ENCODE data around the gene MBNL2.

MBNL2 gene

DNA sequence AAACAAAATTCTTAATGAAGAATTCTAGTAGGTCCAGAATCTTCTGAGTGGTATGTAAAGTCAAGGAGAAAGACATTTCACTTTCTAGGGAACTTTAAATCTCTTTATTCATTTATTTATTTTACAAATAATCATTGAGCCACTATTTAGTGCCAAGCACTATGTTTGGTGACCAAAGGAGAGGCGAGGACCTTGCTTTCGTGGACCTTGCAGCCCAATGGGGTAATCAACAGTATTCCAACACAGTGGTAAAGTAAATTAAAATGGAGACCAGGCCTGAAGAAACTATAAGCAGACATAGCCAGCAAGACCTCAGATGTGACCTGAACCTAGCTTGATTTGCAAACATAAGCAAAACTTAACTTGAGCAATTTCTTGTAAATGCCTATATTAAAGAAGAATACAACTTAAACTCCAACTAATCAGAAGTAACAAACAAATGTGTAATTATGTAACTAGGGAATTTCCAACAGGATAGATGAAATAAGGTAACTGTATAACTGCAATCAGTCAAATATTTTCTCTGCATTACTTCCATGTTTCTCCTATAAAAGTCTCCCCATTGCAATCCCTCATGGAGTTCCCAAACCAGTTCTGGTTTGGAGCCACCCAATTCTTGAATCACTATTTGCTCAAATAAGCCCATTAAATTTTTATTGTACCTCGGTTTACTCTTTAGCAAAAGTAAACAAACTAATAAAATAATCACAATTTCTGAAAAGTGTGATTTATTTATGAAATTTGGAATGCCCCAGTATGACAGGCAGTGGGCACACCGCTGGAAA is 67.6 kb downstream of the MBNL2 start:
- no peak for DNase-seq

DNA sequence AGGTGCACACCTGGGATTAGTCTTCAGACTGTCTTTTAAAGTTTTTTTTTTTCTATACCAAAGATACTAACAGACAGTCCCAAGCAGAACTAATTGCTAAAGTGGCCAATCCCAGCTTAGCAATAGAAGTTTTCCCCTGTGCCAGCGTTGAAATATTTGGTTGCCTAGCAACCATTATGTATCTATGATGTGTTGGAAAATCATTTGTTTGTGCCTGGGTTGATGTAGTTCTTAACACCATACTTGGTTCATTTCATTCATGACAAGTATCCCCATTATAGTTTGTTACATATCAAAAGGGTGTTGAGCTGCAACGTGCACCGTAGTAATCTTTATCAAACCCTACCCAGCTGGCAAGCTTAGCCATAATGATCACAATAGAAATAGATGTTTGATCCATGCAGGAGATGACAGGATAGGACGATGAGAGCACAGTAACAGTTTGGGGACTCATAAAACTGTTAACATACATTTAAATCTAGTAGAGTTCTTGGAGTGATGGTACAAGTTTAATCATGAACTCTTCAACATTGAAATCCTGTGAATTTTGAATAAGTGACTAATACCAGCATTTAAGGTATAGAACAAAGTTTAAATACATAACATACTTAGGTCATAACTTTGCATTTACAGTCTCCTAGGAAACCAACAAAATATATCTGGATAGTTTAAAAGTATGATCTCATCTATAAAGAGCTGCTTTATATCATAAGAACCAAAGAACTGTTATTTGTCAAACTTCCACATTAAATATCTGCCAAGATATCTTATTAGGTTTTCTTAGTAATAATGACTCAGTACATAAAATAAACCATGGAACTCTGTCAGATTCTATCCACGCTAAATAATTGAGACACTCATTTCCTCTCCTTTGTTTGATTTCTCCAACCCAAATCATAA is 73.4 kb downstream of the MBNL2 start:
- no peak for DNase-seq

DNA sequence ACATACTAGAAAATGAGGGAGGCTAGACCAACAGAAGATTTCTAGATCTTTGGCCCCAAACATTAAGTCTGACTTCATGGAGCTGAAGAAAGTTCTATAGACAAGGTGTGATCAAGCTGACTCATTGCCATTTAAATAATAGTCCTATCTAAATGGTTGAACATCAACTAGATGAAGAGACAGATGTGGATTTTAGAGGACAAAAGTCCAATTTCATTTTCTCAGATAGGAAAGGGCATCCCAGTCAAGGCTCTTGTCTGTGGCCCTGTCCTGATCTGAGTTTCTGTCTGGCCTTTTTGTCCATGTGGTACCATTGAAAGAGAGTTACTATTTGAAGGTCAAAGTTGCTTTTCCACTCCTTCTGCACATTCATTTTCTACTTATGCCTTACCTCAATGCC is 74.6 kb downstream of the MBNL2 start:
- no peak for DNase-seq

DNA sequence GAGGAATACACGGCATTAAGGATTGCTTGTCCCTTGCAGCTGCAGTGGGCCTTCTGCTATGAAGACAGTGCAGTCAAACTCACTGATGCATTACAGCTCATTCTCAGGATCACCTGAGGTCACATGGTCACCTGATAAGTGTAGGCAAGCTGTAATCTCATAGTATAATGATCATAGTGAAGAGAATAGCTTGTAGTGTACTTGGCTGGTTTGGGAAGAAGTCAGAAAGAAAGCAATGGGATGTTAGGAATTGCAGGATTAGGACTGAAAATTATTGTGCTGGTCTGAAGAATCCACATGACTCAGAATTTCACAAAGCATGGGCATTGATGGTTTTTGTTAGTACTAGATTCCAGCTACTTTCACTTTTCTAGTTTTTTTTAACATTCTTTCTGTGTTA is 76.7 kb downstream of the MBNL2 start:
- DNase-seq, result no peak

DNA sequence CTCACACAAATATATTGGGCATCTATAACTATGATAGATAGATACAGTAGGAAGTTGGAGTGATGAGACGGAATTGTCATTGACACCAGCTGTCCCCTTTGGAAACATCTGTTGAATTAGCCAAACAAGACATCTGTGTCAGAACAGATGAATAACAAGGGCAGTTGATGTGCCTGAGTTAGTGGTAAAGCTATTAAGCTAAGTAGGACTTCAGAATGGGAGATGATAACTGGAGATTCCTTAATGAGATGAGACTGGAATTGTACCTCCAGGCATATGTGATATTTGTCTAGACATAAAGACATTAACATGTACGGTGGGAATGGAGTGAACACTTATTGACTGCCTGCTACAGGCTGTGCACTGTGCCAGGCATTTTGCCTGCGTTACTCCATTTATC is 78.7 kb downstream of the MBNL2 start:
- DNase-seq, result no peak

DNA sequence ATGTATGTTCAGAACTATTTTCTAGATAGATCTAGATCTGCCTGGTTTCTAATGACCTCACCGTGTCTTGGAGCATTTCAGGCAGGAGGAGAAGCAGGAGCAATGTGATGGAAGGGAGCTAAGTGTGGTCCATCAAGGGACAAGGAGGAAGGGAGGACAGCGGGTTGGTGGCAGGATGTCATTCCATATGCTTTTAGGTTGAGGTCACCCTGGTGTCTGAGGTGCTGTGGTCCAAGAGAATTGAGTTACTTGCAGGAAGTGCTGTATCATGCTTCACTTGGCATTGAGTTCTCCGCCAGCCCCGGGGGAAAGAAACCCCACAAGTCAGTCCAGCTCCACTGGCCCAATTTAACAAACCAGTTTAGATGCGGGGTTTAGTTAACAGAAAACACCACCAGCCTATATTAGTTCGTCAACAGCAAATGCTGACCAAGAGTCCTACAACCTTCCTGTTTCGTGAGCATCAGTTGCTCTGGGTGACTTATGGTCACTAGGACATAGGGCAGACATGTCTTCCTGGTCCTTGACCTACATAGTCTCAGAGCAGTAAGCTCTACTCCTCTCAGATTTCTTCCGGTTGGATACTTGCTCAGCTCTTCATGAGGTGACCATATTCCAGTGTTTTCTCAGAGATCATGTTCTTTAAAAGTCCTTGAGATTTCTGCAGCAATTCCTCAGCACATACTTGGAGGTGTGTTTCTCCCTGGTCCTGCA is 79.4 kb downstream of the MBNL2 start:
- DNase-seq, result no peak

DNA sequence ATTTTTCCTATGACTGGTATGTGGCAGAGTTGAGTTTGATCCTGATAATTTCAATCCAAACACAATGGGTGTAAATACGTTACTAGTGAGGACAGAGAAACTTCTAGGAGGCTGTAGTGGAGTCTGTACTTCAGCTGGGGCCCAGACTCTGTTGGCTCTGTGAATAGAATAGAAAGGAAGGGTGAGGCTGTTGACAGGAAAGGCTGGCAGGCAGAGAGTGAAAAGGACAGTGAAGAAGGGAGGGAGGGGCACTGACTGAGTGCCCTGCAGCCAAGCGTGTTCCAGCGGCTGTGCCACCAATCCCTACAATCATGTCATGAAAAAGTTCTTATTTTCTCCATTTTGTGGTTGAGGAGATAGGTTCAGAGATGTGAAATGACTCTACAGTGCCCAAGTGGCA is 80.5 kb downstream of the MBNL2 start:
- peak in 4 of 51 donors; percentile 10 to 36 (median 16) for DNase-seq

DNA sequence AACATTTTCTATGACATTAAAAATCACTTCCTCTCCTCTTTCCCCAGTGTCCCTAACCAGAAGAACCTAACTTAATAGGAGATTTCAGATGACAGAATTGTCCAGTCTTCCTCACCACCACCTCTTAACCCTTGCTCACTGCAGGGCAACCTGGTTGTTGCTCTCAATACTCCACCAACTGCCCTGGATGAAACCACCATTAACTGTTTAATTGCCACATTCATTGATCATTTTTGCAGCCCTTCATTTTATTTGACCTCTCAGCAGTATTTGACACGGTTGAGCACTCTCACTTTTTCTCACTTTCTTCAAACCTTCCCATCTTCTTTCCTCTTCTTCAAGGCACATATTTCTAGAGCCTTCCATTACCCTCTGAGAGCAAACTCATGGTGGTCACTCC is 84.0 kb downstream of the MBNL2 start:
- no peak for DNase-seq

DNA sequence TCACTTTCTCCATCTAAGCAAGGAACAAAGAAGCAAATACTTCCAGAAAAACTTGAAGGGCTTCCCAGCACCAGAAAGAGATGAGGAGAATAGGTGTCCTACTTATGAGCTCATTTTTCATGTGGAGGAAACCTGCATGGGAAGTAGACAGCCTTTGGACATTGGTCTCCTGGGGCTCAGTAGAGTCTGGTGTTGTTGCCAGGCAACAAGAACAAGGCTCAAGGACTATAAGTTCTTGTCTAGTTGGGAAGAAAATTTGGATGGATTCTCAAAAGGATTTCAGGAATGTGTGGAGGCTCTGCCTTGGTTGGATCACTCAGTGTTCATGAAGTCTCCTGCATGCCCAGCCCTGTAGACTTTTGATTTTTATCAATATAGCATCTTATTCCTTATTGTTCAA is 84.5 kb downstream of the MBNL2 start:
- DNase-seq, result no peak

DNA sequence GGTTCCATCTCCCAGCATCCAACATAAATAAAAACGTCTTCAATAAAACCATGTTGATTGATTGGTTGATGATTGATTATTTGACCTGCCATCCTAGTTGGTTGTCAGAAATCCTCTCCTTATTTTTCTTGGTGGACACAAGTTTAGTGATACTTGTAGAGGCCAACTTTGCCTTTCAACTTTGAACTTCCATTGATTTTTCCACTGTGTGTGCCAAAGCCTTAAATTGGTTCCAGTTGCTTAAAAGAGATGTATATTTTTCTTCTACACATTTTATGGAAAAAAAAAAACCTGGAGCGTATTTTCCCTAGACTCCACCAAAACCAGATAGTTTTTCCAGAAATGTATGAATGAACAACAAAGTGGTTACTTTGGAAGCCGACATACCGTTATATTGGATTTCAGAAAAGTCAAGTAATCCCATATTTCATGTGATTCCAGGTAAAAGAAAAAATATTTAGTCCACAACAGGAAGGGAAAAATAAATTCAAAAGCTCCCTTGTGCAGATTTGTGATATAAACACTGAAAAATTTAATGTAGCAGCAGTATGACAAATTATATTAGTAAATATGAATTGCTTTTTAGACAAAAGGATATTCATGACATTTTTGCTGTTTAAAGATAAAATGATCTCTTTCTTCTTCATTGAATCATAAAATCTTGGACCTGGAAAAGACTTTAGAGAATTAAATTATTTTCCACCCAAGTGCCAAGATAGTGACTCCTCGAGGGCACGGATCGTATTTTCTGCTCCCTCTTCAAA is 85.2 kb downstream of the MBNL2 start:
- DNase-seq, result no peak

DNA sequence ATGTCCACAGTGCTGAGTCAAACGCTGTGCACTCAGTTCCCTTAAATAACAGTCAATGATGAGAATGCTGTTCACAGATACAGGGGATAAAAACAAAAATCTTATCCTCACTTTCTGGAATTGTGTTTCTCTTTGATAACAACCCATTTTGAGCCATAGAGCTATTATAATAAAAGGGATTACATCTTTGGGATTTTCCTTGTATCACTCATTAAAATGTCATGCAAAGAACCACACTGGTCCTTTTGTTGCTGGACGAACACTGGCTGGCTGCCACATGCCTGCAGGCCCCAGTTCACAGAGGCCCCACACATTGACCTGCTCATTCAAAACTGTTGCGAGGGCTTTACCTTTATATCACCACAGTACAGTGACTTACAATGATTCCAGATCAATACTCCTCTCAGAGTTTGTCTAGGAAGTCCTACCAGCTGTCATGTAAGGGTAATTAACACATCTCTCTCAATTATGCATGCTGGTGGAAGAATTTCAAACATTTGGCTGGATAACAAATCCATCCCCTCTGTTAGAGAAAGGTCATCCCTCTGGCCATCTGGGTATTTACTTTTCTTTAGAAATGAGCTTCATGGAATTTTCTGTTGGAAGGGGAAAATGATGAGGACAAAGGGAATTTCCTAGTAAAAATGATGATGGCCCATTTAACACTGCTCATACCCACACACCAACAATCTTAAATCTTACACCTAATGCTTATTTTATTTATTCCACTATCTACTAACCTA is 85.9 kb downstream of the MBNL2 start:
- peak in 33 of 51 donors; percentile 5 to 73 (median 42) for DNase-seq

DNA sequence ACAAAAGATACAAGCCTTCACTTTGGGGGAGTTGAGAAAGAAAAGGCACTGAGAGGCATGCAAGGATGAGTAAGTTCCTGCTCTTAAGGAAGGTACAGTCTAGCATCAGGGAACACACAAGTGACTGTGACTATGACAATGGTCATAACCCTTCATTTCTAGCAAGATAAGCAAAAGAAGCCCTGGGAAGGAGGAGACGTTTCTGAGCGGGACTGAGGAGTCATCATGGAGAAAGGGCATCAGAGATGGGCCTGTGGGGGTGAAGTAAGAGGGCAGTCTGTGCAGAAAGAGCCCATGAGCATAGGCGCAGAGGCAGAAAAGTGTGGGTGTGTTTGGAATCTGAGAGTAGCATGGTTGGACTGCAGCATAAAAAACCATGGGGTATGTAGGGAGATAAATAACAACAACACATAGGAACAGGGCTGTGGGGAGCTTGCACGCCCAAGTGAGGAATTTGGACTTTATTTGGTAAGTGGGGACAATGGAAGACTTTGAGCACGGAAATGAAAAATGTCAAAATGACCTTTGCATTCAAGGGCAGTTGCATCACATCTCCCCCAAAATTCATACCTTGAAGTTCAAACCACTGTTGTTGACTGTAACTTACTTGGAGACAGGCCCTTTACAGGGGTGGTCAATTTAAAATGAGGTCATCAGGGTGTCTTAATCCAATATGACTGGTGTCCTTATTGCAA is 86.7 kb downstream of the MBNL2 start:
- DNase-seq, result no peak

DNA sequence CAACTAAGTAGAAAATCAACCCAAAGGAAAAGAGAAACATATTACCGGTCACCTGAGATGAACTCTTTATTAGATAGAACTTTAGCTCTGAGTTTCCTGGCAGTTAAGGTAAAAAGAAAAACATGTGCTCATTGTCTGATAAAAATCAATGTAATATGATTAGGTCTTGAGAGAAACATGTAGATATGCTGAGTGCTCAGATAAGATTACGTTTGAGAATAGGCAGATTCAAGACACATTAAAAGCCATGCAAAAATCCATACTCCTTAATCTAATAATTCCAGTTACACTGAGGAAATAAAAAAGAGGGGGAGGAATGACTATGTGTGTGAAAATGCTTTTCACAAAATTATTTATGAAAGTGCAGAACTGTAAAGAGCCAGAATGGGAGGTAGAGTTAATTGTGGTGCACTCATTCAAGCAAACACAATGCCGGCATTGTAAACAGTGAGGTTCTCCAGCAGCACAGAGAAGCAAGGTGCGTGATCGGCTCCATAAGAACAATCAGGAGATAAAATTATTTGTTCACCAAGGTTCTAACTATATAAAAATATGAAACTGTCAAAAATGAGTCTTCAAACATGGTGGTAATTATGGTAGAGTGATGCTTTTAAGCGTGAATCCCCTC is 88.8 kb downstream of the MBNL2 start:
- DNase-seq, result no peak

DNA sequence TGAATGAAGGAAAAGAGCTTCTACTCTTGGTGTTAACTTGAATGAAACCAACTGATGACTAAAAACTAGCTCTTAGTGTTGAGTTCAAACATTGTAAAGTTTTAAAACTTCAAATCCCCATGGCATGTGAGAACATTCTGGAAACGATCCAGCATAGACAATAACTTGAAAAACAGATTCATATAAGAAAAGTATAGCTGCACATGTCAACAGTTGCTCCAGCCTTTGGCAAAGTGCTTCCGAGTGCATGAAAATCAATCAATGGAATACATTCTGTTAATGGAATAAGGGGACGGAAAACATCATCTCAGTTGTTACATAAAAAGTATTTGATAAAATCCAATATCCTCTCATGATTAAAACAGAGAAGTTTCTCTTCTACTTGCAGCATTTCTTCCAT is 89.8 kb downstream of the MBNL2 start:
- no peak for DNase-seq

DNA sequence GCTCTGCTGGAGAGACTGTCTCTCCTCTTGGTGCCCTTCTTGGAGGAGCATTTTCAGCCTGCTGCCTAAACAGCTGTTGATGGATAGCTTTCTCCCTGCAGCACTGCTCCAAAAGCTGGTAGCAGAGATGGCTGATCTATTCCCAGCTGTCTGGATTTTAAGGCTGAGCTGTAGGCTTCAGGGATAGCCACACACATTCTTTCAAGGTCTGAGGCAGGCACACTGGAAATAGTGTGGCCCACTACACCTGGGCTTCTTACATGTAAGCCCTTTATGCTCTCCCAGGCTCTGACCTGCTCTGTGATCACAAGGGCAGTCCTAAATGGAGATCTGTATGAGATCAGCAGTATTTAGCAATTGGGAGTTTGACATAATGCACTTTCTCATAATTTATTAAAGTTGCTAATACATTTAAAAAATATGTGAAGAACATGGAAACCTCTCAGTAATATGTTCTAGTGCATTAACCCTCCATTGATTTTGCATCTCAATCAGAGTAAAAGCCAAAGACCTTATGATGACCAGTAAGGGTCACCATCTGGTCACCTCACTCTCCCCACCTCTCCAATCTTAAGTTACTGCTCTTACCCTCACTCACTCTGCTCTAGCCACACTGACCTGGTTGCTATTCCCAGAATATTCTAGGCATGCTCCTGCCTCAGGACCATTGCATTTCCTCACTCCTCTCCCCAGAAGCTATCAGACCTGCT is 91.6 kb downstream of the MBNL2 start:
- no peak for DNase-seq

DNA sequence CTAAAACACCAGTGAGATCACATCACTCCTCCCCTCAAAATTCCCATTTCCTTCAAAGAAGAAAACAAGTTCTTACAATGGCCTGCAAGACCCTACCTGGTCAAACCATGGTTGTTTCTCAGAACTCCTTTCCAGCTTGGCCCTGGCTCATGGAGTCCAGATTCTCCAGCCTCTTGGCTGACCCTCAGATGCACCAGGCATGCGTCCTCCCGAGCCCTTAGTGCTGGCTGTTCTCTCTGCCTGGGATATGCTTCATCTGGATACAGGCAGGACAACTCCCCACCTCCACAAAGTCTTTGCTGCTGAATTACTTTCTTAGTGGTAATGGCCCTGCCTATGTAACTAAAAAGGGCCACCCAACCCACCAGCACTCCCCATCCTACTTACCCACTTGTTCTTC is 94.3 kb downstream of the MBNL2 start:
- DNase-seq, result no peak

DNA sequence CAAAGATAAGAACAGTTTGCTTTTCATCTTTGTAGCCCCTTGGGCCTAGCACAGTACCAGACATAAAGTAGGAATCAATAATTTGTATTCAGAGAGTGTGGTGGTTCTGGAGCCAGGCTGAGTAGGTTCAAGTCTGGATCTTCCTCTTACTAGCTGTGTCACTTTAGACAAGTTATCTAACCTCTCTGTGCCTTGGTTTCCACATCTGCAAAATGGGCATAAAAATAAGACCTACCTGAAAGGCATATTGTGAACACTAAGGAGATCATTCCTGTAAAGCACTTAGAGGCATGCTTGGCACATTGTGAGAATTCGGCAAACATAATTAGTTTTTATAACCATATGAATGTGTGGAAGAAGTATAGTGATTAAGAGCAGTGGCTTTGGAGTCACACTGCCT is 95.8 kb downstream of the MBNL2 start:
- DNase-seq, result no peak

DNA sequence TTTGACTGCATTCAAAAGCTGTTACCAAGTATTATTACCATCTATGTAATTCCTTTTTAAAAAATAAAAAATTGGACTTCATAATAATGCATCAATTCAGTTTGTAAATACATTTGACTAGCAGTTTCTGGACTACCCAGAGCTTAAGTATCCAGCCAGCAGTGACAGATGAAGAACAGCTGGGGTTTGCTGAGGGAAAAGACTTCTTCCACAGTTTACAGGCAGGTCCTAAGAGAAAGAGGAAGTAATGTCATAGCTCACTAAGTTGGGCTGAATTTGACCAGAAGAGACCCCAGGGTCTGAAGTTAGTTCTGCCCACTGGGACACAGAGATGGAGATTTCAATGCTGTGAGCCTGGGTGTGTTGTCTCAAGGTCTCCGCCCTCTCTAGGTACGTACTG is 96.4 kb downstream of the MBNL2 start:
- no peak for DNase-seq

All from hypothalamus (tissue), 51 donors.